Endothelial cell of umbilical vein (primary cell): ENCODE data around the gene TH. TPM values are rescaled to one million over a fixed set of nuclear protein-coding genes. Genes with fewer than 3 reads are reported as not detected.

Source experiments
- BruUV-seq: library from RNA; stranded (reverse); fragments of 400-500 nt; replicated peaks from 2 replicates; lab custom pipeline; 2021; lab: Mats Ljungman, UMichigan
- CTCF ChIA-PET: fragments of 300-600, 350-600 bp; sonication (Branson Sonifier 250); formaldehyde crosslinking; loops from one replicate; lab custom pipeline; 2021; ENCODE audit warnings: antibody characterized with exemption, inconsistent platforms; lab: Charles Lee
- POLR2A ChIA-PET: fragments of 300-600, 350-600 bp; sonication (Branson Sonifier 250); formaldehyde crosslinking; loops from one replicate; lab custom pipeline; 2021; ENCODE audit warnings: antibody characterized with exemption, inconsistent platforms; lab: Charles Lee
- DNase-seq: peaks from one replicate; pipeline ENCODE4 v3.0.0-alpha.2; 2011; ENCODE audit warnings: low read depth, low spot score
- FAIRE-seq: peaks from 2 replicates; lab custom pipeline; 2011; peaks lifted over from hg19 to GRCh38; lab: Jason Lieb, UNC
- H2AFZ ChIP-seq: 2 replicates; pipeline ENCODE4 v1.6.0; 2012; ENCODE audit warnings: low read depth, low read length, control low read depth, inconsistent platforms
- H3K27ac ChIP-seq: 2 replicates; pipeline ENCODE4 v1.5.1; 2011; ENCODE audit warnings: low read depth, mild to moderate bottlenecking, control low read depth, low read length, moderate library complexity; ENCODE audit not compliant: insufficient read depth
- H3K27me3 ChIP-seq, 2 experiments: 2 replicates each; pipeline versions ENCODE4 v1.6.0 to v1.6.1; 2011; ENCODE audit warnings: low read length in 2 of 2, mixed read lengths in 1 of 2; ENCODE audit not compliant: control insufficient read depth in 2 of 2, insufficient read depth in 2 of 2
- H3K36me3 ChIP-seq, 2 experiments: 2 replicates in 1 of 2; 3 replicates in 1 of 2; pipeline ENCODE4 v1.5.1; 2011; ENCODE audit warnings: low read length in 2 of 2, mild to moderate bottlenecking in 1 of 2, moderate library complexity in 1 of 2; ENCODE audit not compliant: control insufficient read depth in 2 of 2, insufficient read depth in 2 of 2; ENCODE audit errors: extremely low read depth in 1 of 2
- H3K4me1 ChIP-seq: 3 replicates; pipeline ENCODE4 v1.5.1; 2011; ENCODE audit warnings: mild to moderate bottlenecking, low read length; ENCODE audit not compliant: control insufficient read depth, insufficient read depth; ENCODE audit errors: extremely low read depth
- H3K4me2 ChIP-seq: 2 replicates; pipeline ENCODE4 v1.6.1; 2011; ENCODE audit warnings: low read length, control low read depth, mixed read lengths; ENCODE audit not compliant: insufficient read depth
- H3K4me3 ChIP-seq, 3 experiments: fragments of 200-600 bp in 1 of 3; sonication (generic), shearing (Covaris generic) in 1 of 3; replicated peaks in 1 of 3; 2 replicates each; pipeline ENCODE4 v1.5.1; 2011 to 2016; ENCODE audit warnings: control low read depth in 3 of 3, low read length in 3 of 3, mild to moderate bottlenecking in 2 of 3, inconsistent platforms in 1 of 3, low read depth in 1 of 3, moderate library complexity in 1 of 3; ENCODE audit not compliant: insufficient read depth in 1 of 3
- H3K79me2 ChIP-seq: 2 replicates; pipeline ENCODE4 v1.6.0; 2012; ENCODE audit warnings: low read length, inconsistent platforms; ENCODE audit not compliant: control insufficient read depth, insufficient read depth
- H3K9ac ChIP-seq: replicated peaks from 2 replicates; pipeline ENCODE3; 2011; ENCODE audit warnings: low read length, control low read depth; ENCODE audit not compliant: insufficient read depth; ENCODE audit errors: extremely low read depth
- H3K9me1 ChIP-seq: replicated peaks from 3 replicates; pipeline ENCODE4 v1.6.0; 2011; ENCODE audit warnings: mild to moderate bottlenecking, low read length; ENCODE audit not compliant: control insufficient read depth, insufficient read depth; ENCODE audit errors: extremely low read depth
- H3K9me3 ChIP-seq: replicated peaks from 2 replicates; pipeline ENCODE4 v1.5.1; 2012; ENCODE audit warnings: low read length, inconsistent platforms; ENCODE audit not compliant: control insufficient read depth, insufficient read depth
- H4K20me1 ChIP-seq: replicated peaks from 2 replicates; pipeline ENCODE3; 2011; ENCODE audit warnings: mild to moderate bottlenecking, low read length; ENCODE audit not compliant: control insufficient read depth, insufficient read depth; ENCODE audit errors: extremely low read depth
- EZH2 ChIP-seq: IDR thresholded peaks from 2 replicates; pipeline ENCODE4 v1.6.1; 2012; ENCODE audit warnings: borderline replicate concordance, low read depth, mild to moderate bottlenecking, moderate library complexity, low read length, inconsistent platforms; ENCODE audit not compliant: severe bottlenecking
- FOS ChIP-seq: IDR thresholded peaks from 2 replicates; pipeline ENCODE4 v1.6.1; 2011; ENCODE audit warnings: mild to moderate bottlenecking, low read length, moderate library complexity, borderline replicate concordance; ENCODE audit not compliant: insufficient read depth
- GATA2 ChIP-seq: IDR thresholded peaks from 2 replicates; pipeline ENCODE4 v1.7.0; 2011; ENCODE audit warnings: low read depth, mild to moderate bottlenecking, moderate library complexity, mixed read lengths, low read length; ENCODE audit not compliant: insufficient read length, insufficient read depth
- JUN ChIP-seq: IDR thresholded peaks from 2 replicates; pipeline ENCODE4 v1.6.1; 2011; ENCODE audit warnings: borderline replicate concordance, low read depth; ENCODE audit not compliant: insufficient read length, insufficient read depth
- MAX ChIP-seq: IDR thresholded peaks from 2 replicates; pipeline ENCODE4 v1.6.1; 2011; ENCODE audit not compliant: insufficient read depth, insufficient read length
- MYC ChIP-seq: IDR thresholded peaks from one replicate; pipeline ENCODE4 v1.6.1; 2011; ENCODE audit warnings: mild to moderate bottlenecking, low read depth, low read length
- POLR2A ChIP-seq: IDR thresholded peaks from 2 replicates; pipeline ENCODE4 v1.6.1; 2012; ENCODE audit warnings: low read depth, mild to moderate bottlenecking, control low read depth, low read length
- POLR2AphosphoS5 ChIP-seq: IDR thresholded peaks from 2 replicates; pipeline ENCODE4 v1.6.1; 2012; ENCODE audit warnings: low read depth, mild to moderate bottlenecking, control low read depth, low read length, moderate library complexity; ENCODE audit not compliant: insufficient read depth
- dilution Hi-C: fragments of 300-500 bp; cut with MboI; formaldehyde crosslinking; loops from one replicate; pipeline ENCODE4 v1.15.0; 2019; ENCODE audit warnings: low sequenced_read_pairs; ENCODE audit not compliant: extremely low pct_ligation_motif_present
- intact Hi-C: fragments of 100-400 bp; cut with micrococcal nuclease; formaldehyde crosslinking; loops from one replicate; pipeline ENCODE4 v1.10.0; 2022
- polyA plus RNA-seq, 4 experiments: library from polyadenylated mRNA; depleted of rRNA in 3 of 4; stranded (reverse) in 3 of 4; unstranded in 1 of 4; fragments of >200 nt; gene quantifications; 2 replicates each; pipeline versions ENCODE4 v1.2.1 to v1.2.3, GENCODE V29; 2011 to 2012; ENCODE audit warnings: missing spikeins in 1 of 4
- total RNA-seq: library from RNA; stranded (reverse); gene quantifications from 2 replicates; pipeline ENCODE4 v1.2.3, GENCODE V29; 2021
- TF ChIP-seq, protein P1 (sequence below), 2 donors: IDR thresholded peaks; 1 replicate in 1 of 2; 2 replicates in 1 of 2; pipeline ENCODE4 v1.5.1; 2011; ENCODE audit warnings: low read length in 2 of 2, mild to moderate bottlenecking in 2 of 2, moderate library complexity in 2 of 2, control low read depth in 1 of 2, inconsistent platforms in 1 of 2, low read depth in 1 of 2; ENCODE audit not compliant: insufficient read depth in 1 of 2; ENCODE audit errors: extremely low read depth in 1 of 2

Gene TH
- total and polyA plus RNA-seq, 2 donors (not counting 3 experiments of a cell fraction or from before 2014, with no cell fraction given) = not detected

- CTCF ChIA-PET = interaction anchor here (1.0 to 2.6 kb wide), 2 partner anchors 119 to 233 kb away, joined by 3 to 43 read pairs; no protein-coding TSS in a partner anchor
- dilution Hi-C loops = no loop called here
Observed at GRCh38 chr11:2187280-2187707, 15.7 kb upstream of the TH start.

More at GRCh38 chr11:2187280-2187707, 15.7 kb upstream of the TH start:
- Histone ChIP-seq H3K4me3 (no peak overlapping the region), H3K79me2 (no peaks in the 10 kb centered on the region), H3K9me1 (no peaks in the 10 kb centered on the region), H2AFZ (no peak overlapping the region), H3K27me3 (peaks cover 0 to 6% of the 10 kb centered on the region in 2 experiments), H3K4me1 (no peaks in the 10 kb centered on the region), H3K27ac (no peak overlapping the region), H3K36me3 (no peaks in the 10 kb centered on the region), H3K4me2 (no peak overlapping the region), H4K20me1 (no peaks in the 10 kb centered on the region), H3K9me3 (no peaks in the 10 kb centered on the region), H3K9ac (no peak overlapping the region)
- POLR2A ChIA-PET = no interaction called here
- intact Hi-C loops = no loop called here
- BruUV-seq = no TSS peak
- TF ChIP-seq JUN = no peak
- TF ChIP-seq GATA2 = no peak
- TF ChIP-seq FOS = no peak
- no peak for TF ChIP-seq POLR2A
- no peak for TF ChIP-seq EZH2
- TF ChIP-seq POLR2AphosphoS5 = no peak
- TF ChIP-seq MYC = no peak
- TF ChIP-seq, protein P1, sequence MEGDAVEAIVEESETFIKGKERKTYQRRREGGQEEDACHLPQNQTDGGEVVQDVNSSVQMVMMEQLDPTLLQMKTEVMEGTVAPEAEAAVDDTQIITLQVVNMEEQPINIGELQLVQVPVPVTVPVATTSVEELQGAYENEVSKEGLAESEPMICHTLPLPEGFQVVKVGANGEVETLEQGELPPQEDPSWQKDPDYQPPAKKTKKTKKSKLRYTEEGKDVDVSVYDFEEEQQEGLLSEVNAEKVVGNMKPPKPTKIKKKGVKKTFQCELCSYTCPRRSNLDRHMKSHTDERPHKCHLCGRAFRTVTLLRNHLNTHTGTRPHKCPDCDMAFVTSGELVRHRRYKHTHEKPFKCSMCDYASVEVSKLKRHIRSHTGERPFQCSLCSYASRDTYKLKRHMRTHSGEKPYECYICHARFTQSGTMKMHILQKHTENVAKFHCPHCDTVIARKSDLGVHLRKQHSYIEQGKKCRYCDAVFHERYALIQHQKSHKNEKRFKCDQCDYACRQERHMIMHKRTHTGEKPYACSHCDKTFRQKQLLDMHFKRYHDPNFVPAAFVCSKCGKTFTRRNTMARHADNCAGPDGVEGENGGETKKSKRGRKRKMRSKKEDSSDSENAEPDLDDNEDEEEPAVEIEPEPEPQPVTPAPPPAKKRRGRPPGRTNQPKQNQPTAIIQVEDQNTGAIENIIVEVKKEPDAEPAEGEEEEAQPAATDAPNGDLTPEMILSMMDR (IDR thresholded peaks at IDR 0.05; ENCODE audit: extremely low read depth in 1 of 2, insufficient read depth in 1 of 2, low read depth in 1 of 2, low read length in 2 of 2) = no peak
- TF ChIP-seq MAX = no peak
- FAIRE-seq (peak; percentile 43), DNase-seq (no peak)
